Esophagus squamous epithelium (tissue), 4 donors: ENCODE measurements around the gene ASTN2.

Source experiments
- CTCF ChIP-seq, 6 experiments: fragments of 450-650 bp in 4 of 6; fragments of 200-600 bp in 2 of 6; sonication (generic) in 2 of 6; IDR thresholded peaks; one replicate each; pipeline ENCODE4 v1.5.1; 2016 to 2019; ENCODE audit warnings: antibody characterized with exemption in 6 of 6, mild to moderate bottlenecking in 4 of 6, moderate library complexity in 4 of 6
- POLR2A ChIP-seq, 4 donors: fragments of 450-650 bp; IDR thresholded peaks; one replicate each; pipeline ENCODE4 v1.6.1; 2017; ENCODE audit warnings: antibody characterized with exemption in 4 of 4, mild to moderate bottlenecking in 4 of 4, moderate library complexity in 3 of 4

- TF ChIP-seq CTCF (IDR thresholded peaks at IDR 0.05) = peak in 5 of 6 experiments; percentile 11 to 40 (median 32)
- no peak for TF ChIP-seq POLR2A (IDR thresholded peaks at IDR 0.05)
Observed at GRCh38 chr9:117411547-117411946, 3.3 kb downstream of the ASTN2 start.
